Skeletal muscle satellite cell (primary cell): ENCODE measurements around the gene ASB15.
A peak's percentile ranks its signal among the peaks of the same experiment; 100 is the strongest.
"Not testable (repeated sequence)": the region's sequence is repeated elsewhere in the genome, so short reads cannot be mapped to it uniquely, and the experiment has no call there.

Experiments
- H3K27me3 ChIP-seq: 2 replicates; pipeline ENCODE4 v1.7.0; 2013; ENCODE audit warnings: low read length; ENCODE audit not compliant: control insufficient read depth, insufficient read depth
- H3K36me3 ChIP-seq: 2 replicates; pipeline ENCODE4 v1.7.0; 2013; ENCODE audit warnings: mild to moderate bottlenecking, control low read depth, low read length; ENCODE audit not compliant: insufficient read depth
- H3K4me1 ChIP-seq: 2 replicates; pipeline ENCODE4 v1.7.0; 2013; ENCODE audit warnings: low read length; ENCODE audit not compliant: control insufficient read depth, insufficient read depth
- H3K4me2 ChIP-seq: 2 replicates; pipeline ENCODE4 v1.7.0; 2013; ENCODE audit warnings: mild to moderate bottlenecking, low read length
- H3K4me3 ChIP-seq: 2 replicates; pipeline ENCODE4 v1.7.0; 2013; ENCODE audit warnings: low read length
- H3K9ac ChIP-seq: 2 replicates; pipeline ENCODE4 v1.7.0; 2013; ENCODE audit warnings: mild to moderate bottlenecking, low read depth, low read length, moderate library complexity
- H3K9me3 ChIP-seq: replicated peaks from 2 replicates; pipeline ENCODE4 v1.7.0; 2013; ENCODE audit warnings: mild to moderate bottlenecking, control low read depth, low read length

ASB15 gene

GRCh38 chr7:123624527-123625183, 23.0 kb downstream of the ASB15 start:
- no peaks in the 10 kb centered on the region for H3K36me3 ChIP-seq
- H3K9me3 ChIP-seq, result no peaks in the 10 kb centered on the region
- no peaks in the 10 kb centered on the region for H3K4me1 ChIP-seq
- H3K9ac ChIP-seq, result no peak overlapping the region
- H3K27me3 ChIP-seq, result no peaks in the 10 kb centered on the region
- no peak overlapping the region for H3K4me2 ChIP-seq
- no peak overlapping the region for H3K4me3 ChIP-seq

GRCh38 chr7:123625254-123625653, 23.6 kb downstream of the ASB15 start:
- Histone ChIP-seq H3K4me2 (no peak overlapping the region), H3K4me3 (no peak overlapping the region), H3K4me1 (no peaks in the 10 kb centered on the region), H3K27me3 (no peaks in the 10 kb centered on the region), H3K36me3 (no peaks in the 10 kb centered on the region), H3K9me3 (no peaks in the 10 kb centered on the region), H3K9ac (no peak overlapping the region)

GRCh38 chr7:123627851-123628250, 26.2 kb downstream of the ASB15 start:
- Histone ChIP-seq H3K4me2 (no peak overlapping the region), H3K9me3 (no peaks in the 10 kb centered on the region), H3K4me1 (peaks cover 2% of the 10 kb centered on the region), H3K27me3 (no peaks in the 10 kb centered on the region), H3K36me3 (no peaks in the 10 kb centered on the region), H3K9ac (no peak overlapping the region), H3K4me3 (no peak overlapping the region)

- Histone ChIP-seq H3K9me3 (no peaks in the 10 kb centered on the region), H3K4me3 (no peak overlapping the region), H3K36me3 (no peaks in the 10 kb centered on the region), H3K4me1 (peaks cover 9% of the 10 kb centered on the region), H3K4me2 (no peak overlapping the region), H3K9ac (no peak overlapping the region), H3K27me3 (no peaks in the 10 kb centered on the region)
Measured at GRCh38 chr7:123628829-123629228, 27.2 kb downstream of the ASB15 start.

GRCh38 chr7:123629281-123629680, 27.7 kb downstream of the ASB15 start:
- Histone ChIP-seq H3K4me1 (peaks cover 14% of the 10 kb centered on the region), H3K9ac (no peak overlapping the region), H3K4me3 (no peak overlapping the region), H3K4me2 (no peak overlapping the region), H3K36me3 (no peaks in the 10 kb centered on the region), H3K9me3 (no peaks in the 10 kb centered on the region), H3K27me3 (no peaks in the 10 kb centered on the region)

GRCh38 chr7:123632808-123633207, 31.2 kb downstream of the ASB15 start:
- peaks cover 16% of the 10 kb centered on the region for H3K4me1 ChIP-seq
- H3K9me3 ChIP-seq, result no peaks in the 10 kb centered on the region
- no peaks in the 10 kb centered on the region for H3K27me3 ChIP-seq
- H3K36me3 ChIP-seq, result no peaks in the 10 kb centered on the region
- H3K9ac ChIP-seq, result no peak overlapping the region
- H3K4me3 ChIP-seq, result no peak overlapping the region
- no peak overlapping the region for H3K4me2 ChIP-seq

- H3K4me1 ChIP-seq, result peaks cover 16% of the 10 kb centered on the region
- peak overlapping the region; percentile 10 for H3K9ac ChIP-seq
- no peaks in the 10 kb centered on the region for H3K36me3 ChIP-seq
Measured at GRCh38 chr7:123633553-123633952, 31.9 kb downstream of the ASB15 start.

GRCh38 chr7:123634011-123634573, 32.5 kb downstream of the ASB15 start:
- not testable (repeated sequence) for H3K27me3 ChIP-seq, H3K9me3 ChIP-seq, H3K36me3 ChIP-seq, H3K4me3 ChIP-seq, H3K9ac ChIP-seq
- peak overlapping the region; percentile 66 for H3K4me2 ChIP-seq
- peaks cover 16% of the 10 kb centered on the region for H3K4me1 ChIP-seq

More at GRCh38 chr7:123633553-123633952, 31.9 kb downstream of the ASB15 start:
- Histone ChIP-seq H3K9me3 (no peaks in the 10 kb centered on the region), H3K27me3 (no peaks in the 10 kb centered on the region), H3K4me2 (peak overlapping the region; percentile 66), H3K4me3 (no peak overlapping the region)

- Histone ChIP-seq H3K4me2 (no peak overlapping the region), H3K9me3 (no peaks in the 10 kb centered on the region), H3K4me3 (no peak overlapping the region), H3K27me3 (no peaks in the 10 kb centered on the region), H3K9ac (no peak overlapping the region), H3K4me1 (peaks cover 16% of the 10 kb centered on the region), H3K36me3 (no peaks in the 10 kb centered on the region)
Measured at GRCh38 chr7:123635551-123636359, 34.1 kb downstream of the ASB15 start.

DNA sequence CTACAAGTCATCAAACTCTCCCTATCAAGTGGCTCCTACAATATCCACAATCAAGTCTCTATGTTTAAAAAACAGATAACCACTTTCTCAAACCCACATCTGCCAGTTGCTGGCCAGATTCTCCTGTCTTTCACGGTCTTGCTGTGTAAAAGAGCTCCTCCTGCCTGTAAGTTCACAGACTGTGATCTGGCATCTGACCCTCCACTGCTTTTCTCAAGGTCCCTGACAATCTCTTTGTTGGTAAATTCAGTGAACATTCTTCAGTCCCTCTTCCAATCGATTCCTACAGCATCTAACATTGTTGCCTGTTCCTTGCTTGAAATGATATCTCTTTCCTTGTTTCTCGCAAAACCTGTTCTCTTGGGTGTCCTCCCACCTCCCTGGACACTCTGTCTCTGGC, 35.6 kb downstream of the ASB15 start:
- H3K4me2 ChIP-seq, result no peak overlapping the region
- H3K9ac ChIP-seq, result no peak overlapping the region
- H3K4me3 ChIP-seq, result no peak overlapping the region
- no peaks in the 10 kb centered on the region for H3K36me3 ChIP-seq
- no peaks in the 10 kb centered on the region for H3K9me3 ChIP-seq
- peaks cover 16% of the 10 kb centered on the region for H3K4me1 ChIP-seq
- no peaks in the 10 kb centered on the region for H3K27me3 ChIP-seq

DNA sequence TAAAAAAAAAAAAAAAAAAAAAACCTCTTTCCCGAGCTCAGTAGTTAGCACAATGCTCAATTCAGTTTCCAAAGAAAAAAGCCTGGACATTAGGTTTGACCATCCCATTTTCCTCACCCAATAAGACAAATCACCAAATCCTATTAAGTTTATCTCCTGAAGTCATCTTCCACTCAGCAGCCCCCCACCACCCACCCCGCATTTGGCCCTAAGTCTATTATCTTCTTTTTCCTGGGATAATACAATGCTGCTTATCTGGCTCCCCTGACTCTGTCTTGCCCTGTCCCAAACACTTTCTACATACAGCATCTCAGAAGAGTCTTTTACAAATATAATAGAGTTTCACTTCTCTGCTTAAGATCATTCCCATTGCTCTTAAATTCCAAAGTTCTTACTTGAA, 36.3 kb downstream of the ASB15 start:
- Histone ChIP-seq H3K9ac (no peak overlapping the region), H3K9me3 (no peaks in the 10 kb centered on the region), H3K4me3 (no peak overlapping the region), H3K27me3 (no peaks in the 10 kb centered on the region), H3K4me2 (no peak overlapping the region), H3K36me3 (no peaks in the 10 kb centered on the region), H3K4me1 (peaks cover 14% of the 10 kb centered on the region)
